Measurements from ENCODE around the gene CUEDC2. TPM values are rescaled to one million over a fixed set of nuclear protein-coding genes. Genes with fewer than 3 reads are reported as not detected.

CUEDC2 gene
- total and polyA plus RNA-seq, 4 donors = 14.4 to 36.1 (median 24.1) TPM

GRCh38 chr10:102422545-102423129 is 9.7 kb downstream of the CUEDC2 start:
- Histone ChIP-seq H3K4me3 (ENCODE audit: low read depth in 1 of 3, low read length in 3 of 3) (peak overlapping the region; percentile 86 to 95 (median 87)), H3K4me1 (ENCODE audit: control insufficient read depth in 4 of 4, insufficient read depth in 4 of 4, low read length in 3 of 4) (peaks cover 12 to 42% (median 30%) of the 10 kb centered on the region in 4 donors), H3K9me3 (ENCODE audit: control insufficient read depth in 4 of 4, low read length in 3 of 4) (no peaks in the 10 kb centered on the region), H3K27ac (ENCODE audit: low read depth in 1 of 2, low read length in 2 of 2) (peak overlapping the region; percentile 84 to 87), H3K36me3 (ENCODE audit: control insufficient read depth in 4 of 4, insufficient read depth in 3 of 4, low read depth in 1 of 4, low read length in 3 of 4) (peaks cover 0 to 10% (median 2%) of the 10 kb centered on the region in 4 donors), H3K9ac (ENCODE audit: low read depth in 1 of 2, low read length in 2 of 2) (peak overlapping the region in 1 of 2 donors; percentile 41), H3K27me3 (ENCODE audit: control insufficient read depth in 4 of 4, insufficient read depth in 4 of 4, low read length in 3 of 4) (no peaks in the 10 kb centered on the region)
- 5% methylated on average over 28 of the region's 28 CpGs for whole genome bisulfite sequencing
- peak; percentile 83 for DNase-seq (ENCODE audit: low spot score)
- TF ChIP-seq FOXA1 (IDR thresholded peaks at IDR 0.05) (no peak), YY1 (IDR thresholded peaks at IDR 0.05) (peak; percentile 70), RAD21 (IDR thresholded peaks at IDR 0.05) (peak; percentile 69 to 85), RXRA (IDR thresholded peaks at IDR 0.05) (peak; percentile 39 to 75), EGR1 (IDR thresholded peaks at IDR 0.05; ENCODE audit: low read depth in 2 of 2) (no peak), JUND (IDR thresholded peaks at IDR 0.05) (no peak), FOXA2 (IDR thresholded peaks at IDR 0.05) (no peak), GABPA (IDR thresholded peaks at IDR 0.05 in 1 of 2, conservative IDR thresholded peaks at IDR 0.05 in 1 of 2) (no peak), HNF4A (conservative IDR thresholded peaks at IDR 0.05) (peak in 1 of 2 donors; percentile 20), HNF4G (IDR thresholded peaks at IDR 0.05) (no peak), SP1 (IDR thresholded peaks at IDR 0.05) (peak; percentile 38), NR2F2 (IDR thresholded peaks at IDR 0.05) (no peak)
- TF ChIP-seq, protein P1, sequence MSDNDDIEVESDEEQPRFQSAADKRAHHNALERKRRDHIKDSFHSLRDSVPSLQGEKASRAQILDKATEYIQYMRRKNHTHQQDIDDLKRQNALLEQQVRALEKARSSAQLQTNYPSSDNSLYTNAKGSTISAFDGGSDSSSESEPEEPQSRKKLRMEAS (IDR thresholded peaks at IDR 0.05) = peak; percentile 75
- TF ChIP-seq, protein P2, sequence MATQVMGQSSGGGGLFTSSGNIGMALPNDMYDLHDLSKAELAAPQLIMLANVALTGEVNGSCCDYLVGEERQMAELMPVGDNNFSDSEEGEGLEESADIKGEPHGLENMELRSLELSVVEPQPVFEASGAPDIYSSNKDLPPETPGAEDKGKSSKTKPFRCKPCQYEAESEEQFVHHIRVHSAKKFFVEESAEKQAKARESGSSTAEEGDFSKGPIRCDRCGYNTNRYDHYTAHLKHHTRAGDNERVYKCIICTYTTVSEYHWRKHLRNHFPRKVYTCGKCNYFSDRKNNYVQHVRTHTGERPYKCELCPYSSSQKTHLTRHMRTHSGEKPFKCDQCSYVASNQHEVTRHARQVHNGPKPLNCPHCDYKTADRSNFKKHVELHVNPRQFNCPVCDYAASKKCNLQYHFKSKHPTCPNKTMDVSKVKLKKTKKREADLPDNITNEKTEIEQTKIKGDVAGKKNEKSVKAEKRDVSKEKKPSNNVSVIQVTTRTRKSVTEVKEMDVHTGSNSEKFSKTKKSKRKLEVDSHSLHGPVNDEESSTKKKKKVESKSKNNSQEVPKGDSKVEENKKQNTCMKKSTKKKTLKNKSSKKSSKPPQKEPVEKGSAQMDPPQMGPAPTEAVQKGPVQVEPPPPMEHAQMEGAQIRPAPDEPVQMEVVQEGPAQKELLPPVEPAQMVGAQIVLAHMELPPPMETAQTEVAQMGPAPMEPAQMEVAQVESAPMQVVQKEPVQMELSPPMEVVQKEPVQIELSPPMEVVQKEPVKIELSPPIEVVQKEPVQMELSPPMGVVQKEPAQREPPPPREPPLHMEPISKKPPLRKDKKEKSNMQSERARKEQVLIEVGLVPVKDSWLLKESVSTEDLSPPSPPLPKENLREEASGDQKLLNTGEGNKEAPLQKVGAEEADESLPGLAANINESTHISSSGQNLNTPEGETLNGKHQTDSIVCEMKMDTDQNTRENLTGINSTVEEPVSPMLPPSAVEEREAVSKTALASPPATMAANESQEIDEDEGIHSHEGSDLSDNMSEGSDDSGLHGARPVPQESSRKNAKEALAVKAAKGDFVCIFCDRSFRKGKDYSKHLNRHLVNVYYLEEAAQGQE (IDR thresholded peaks at IDR 0.05) = no peak
- TF ChIP-seq, protein P3, sequence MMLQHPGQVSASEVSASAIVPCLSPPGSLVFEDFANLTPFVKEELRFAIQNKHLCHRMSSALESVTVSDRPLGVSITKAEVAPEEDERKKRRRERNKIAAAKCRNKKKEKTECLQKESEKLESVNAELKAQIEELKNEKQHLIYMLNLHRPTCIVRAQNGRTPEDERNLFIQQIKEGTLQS (IDR thresholded peaks at IDR 0.05) = no peak
- TF ChIP-seq, protein P4, sequence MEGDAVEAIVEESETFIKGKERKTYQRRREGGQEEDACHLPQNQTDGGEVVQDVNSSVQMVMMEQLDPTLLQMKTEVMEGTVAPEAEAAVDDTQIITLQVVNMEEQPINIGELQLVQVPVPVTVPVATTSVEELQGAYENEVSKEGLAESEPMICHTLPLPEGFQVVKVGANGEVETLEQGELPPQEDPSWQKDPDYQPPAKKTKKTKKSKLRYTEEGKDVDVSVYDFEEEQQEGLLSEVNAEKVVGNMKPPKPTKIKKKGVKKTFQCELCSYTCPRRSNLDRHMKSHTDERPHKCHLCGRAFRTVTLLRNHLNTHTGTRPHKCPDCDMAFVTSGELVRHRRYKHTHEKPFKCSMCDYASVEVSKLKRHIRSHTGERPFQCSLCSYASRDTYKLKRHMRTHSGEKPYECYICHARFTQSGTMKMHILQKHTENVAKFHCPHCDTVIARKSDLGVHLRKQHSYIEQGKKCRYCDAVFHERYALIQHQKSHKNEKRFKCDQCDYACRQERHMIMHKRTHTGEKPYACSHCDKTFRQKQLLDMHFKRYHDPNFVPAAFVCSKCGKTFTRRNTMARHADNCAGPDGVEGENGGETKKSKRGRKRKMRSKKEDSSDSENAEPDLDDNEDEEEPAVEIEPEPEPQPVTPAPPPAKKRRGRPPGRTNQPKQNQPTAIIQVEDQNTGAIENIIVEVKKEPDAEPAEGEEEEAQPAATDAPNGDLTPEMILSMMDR (IDR thresholded peaks at IDR 0.05; ENCODE audit: low read depth, low read length, missing input control) = peak; percentile 71

DNA sequence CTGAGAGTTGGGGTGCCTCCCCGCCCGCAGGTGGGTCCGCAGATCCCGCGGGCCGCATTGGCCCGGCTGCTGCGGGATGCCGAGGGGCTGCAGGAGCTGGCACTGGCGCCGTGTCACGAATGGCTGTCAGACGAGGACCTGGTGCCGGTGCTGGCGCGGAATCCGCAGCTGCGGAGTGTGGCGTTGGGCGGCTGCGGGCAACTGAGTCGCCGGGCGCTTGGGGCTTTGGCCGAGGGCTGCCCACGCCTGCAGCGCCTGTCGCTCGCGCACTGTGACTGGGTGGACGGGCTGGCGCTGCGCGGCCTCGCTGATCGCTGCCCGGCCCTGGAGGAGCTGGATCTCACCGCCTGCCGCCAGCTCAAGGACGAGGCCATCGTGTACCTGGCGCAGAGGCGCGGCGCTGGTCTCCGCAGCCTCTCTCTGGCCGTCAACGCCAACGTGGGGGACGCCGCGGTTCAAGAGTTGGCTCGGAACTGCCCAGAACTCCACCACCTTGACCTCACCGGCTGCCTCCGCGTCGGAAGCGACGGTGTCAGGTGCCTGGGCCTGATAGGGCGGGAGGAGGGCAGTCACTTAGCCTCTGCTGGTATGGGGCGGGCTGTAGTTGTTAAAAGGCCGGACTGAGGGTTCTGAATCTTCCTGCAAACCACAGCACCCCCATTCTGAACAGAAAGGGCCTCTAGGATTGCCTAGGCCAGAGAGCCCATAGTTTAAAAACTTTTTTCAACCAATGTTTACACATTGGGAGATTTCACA is 10.4 kb downstream of the CUEDC2 start:
- peak; percentile 59 for DNase-seq (ENCODE audit: low spot score)
- Histone ChIP-seq H3K9ac (ENCODE audit: low read depth in 1 of 2, low read length in 2 of 2) (peak overlapping the region; percentile 26 to 47), H3K4me1 (ENCODE audit: control insufficient read depth in 4 of 4, insufficient read depth in 4 of 4, low read length in 3 of 4) (peaks cover 12 to 42% (median 30%) of the 10 kb centered on the region in 4 donors), H3K4me3 (ENCODE audit: low read depth in 1 of 3, low read length in 3 of 3) (peak overlapping the region; percentile 86 to 95 (median 87)), H3K27ac (ENCODE audit: low read depth in 1 of 2, low read length in 2 of 2) (peak overlapping the region; percentile 84 to 87), H3K27me3 (ENCODE audit: control insufficient read depth in 4 of 4, insufficient read depth in 4 of 4, low read length in 3 of 4) (no peaks in the 10 kb centered on the region), H3K36me3 (ENCODE audit: control insufficient read depth in 4 of 4, insufficient read depth in 3 of 4, low read depth in 1 of 4, low read length in 3 of 4) (peaks cover 0 to 10% (median 0%) of the 10 kb centered on the region in 4 donors), H3K9me3 (ENCODE audit: control insufficient read depth in 4 of 4, low read length in 3 of 4) (no peaks in the 10 kb centered on the region)
- TF ChIP-seq, protein P4 (IDR thresholded peaks at IDR 0.05; ENCODE audit: low read depth, low read length, missing input control) = no peak
- no peak for TF ChIP-seq RXRA (IDR thresholded peaks at IDR 0.05)
- TF ChIP-seq HNF4G (IDR thresholded peaks at IDR 0.05) = no peak
- no peak for TF ChIP-seq YY1 (IDR thresholded peaks at IDR 0.05)
- TF ChIP-seq SP1 (IDR thresholded peaks at IDR 0.05) = no peak
- no peak for TF ChIP-seq EGR1 (IDR thresholded peaks at IDR 0.05; ENCODE audit: low read depth in 2 of 2)
- WGBS = 1% methylated on average over 62 of the region's 62 CpGs

Data from liver (tissue), 9 donors.